IPS DF 6.9 (cell line): ENCODE measurements around the gene KIAA1755.

Source experiments
- DNase-seq: peaks from one replicate; pipeline ENCODE4 v3.0.0-alpha.2; 2013; ENCODE audit warnings: low read depth, low spot score
- H3K27ac ChIP-seq: one replicate; pipeline ENCODE4 v1.5.1; 2013; ENCODE audit warnings: low read length, control low read depth
- H3K27me3 ChIP-seq: 2 replicates; pipeline ENCODE4 v1.6.1; 2013; ENCODE audit warnings: mild to moderate bottlenecking, low read length; ENCODE audit not compliant: control insufficient read depth, insufficient read depth
- H3K36me3 ChIP-seq: 2 replicates; pipeline ENCODE4 v1.6.1; 2013; ENCODE audit warnings: low read length; ENCODE audit not compliant: control insufficient read depth, insufficient read depth
- H3K4me1 ChIP-seq: 2 replicates; pipeline ENCODE4 v1.6.1; 2013; ENCODE audit warnings: low read length; ENCODE audit not compliant: control insufficient read depth, insufficient read depth
- H3K4me3 ChIP-seq: 2 replicates; pipeline ENCODE4 v1.5.1; 2013; ENCODE audit warnings: mild to moderate bottlenecking, low read length
- H3K9me3 ChIP-seq: 2 replicates; pipeline ENCODE4 v1.6.1; 2013; ENCODE audit warnings: low read length, inconsistent platforms; ENCODE audit not compliant: control insufficient read depth, insufficient read depth
- WGBS: extraction: QIAGEN DNeasy Blood & Tissue Kit; methylation state at CpG from one replicate; pipeline ENCODE4 v1.1.7; 2013; ENCODE audit warnings: mixed read lengths, missing lambda C conversion rate; ENCODE audit not compliant: insufficient read length, insufficient coverage; 5-methylcytosine and 5-hydroxymethylcytosine counted together

The KIAA1755 gene

GRCh38 chr20:38165089-38165965 is 95.2 kb downstream of the KIAA1755 start, which contains the start of gene TGM2:
Gene TGM2, minus strand, starts transcription at chr20:38165270. Its CDS starts 72 bp downstream, at chr20:38165198.
- WGBS: no CpG with 5 or more reads among the region's 46 CpGs
- Histone ChIP-seq H3K4me1 (no peaks in the 10 kb centered on the region), H3K36me3 (no peaks in the 10 kb centered on the region), H3K4me3 (peak within 1 kb of the TSS; percentile 22; the same call in 1 of the 2 replicates), H3K9me3 (no peaks in the 10 kb centered on the region), H3K27ac (no peak within 1 kb of the TSS), H3K27me3 (no peaks in the 10 kb centered on the region)
- DNase-seq: no peak

GRCh38 chr20:38164624-38165088 is 95.9 kb downstream of the KIAA1755 start:
- Histone ChIP-seq H3K9me3 (no peaks in the 10 kb centered on the region), H3K27ac (no peak overlapping the region), H3K36me3 (no peaks in the 10 kb centered on the region), H3K27me3 (no peaks in the 10 kb centered on the region), H3K4me1 (no peaks in the 10 kb centered on the region), H3K4me3 (peak overlapping the region; percentile 22; the same call in 1 of the 2 replicates)
- no CpG with 5 or more reads among the region's 14 CpGs for WGBS
- no peak for DNase-seq

GRCh38 chr20:38164069-38164468 is 96.5 kb downstream of the KIAA1755 start:
- Histone ChIP-seq H3K4me3 (no peak overlapping the region), H3K27me3 (no peaks in the 10 kb centered on the region), H3K4me1 (no peaks in the 10 kb centered on the region), H3K9me3 (no peaks in the 10 kb centered on the region), H3K27ac (no peak overlapping the region), H3K36me3 (no peaks in the 10 kb centered on the region)
- no peak for DNase-seq
- WGBS: no CpG with 5 or more reads among the region's 5 CpGs

- WGBS: no CpG with 5 or more reads among the region's 15 CpGs
- no peak for DNase-seq
- Histone ChIP-seq H3K27ac (no peak overlapping the region), H3K27me3 (no peaks in the 10 kb centered on the region), H3K4me3 (no peak overlapping the region), H3K36me3 (no peaks in the 10 kb centered on the region), H3K9me3 (no peaks in the 10 kb centered on the region), H3K4me1 (no peaks in the 10 kb centered on the region)
Observed at GRCh38 chr20:38162878-38163875, 97.4 kb downstream of the KIAA1755 start.

GRCh38 chr20:38162149-38162548 is 98.4 kb downstream of the KIAA1755 start:
- Histone ChIP-seq H3K4me3 (no peak overlapping the region), H3K27ac (no peak overlapping the region), H3K9me3 (no peaks in the 10 kb centered on the region), H3K36me3 (no peaks in the 10 kb centered on the region), H3K4me1 (no peaks in the 10 kb centered on the region), H3K27me3 (no peaks in the 10 kb centered on the region)
- no peak for DNase-seq
- WGBS: no CpG with 5 or more reads among the region's 2 CpGs

- H3K27me3 ChIP-seq: no peaks in the 10 kb centered on the region
- H3K9me3 ChIP-seq: no peaks in the 10 kb centered on the region
- H3K4me3 ChIP-seq: no peak overlapping the region
- H3K4me1 ChIP-seq: no peaks in the 10 kb centered on the region
- H3K36me3 ChIP-seq: no peaks in the 10 kb centered on the region
- H3K27ac ChIP-seq: no peak overlapping the region
- no peak for DNase-seq
- no CpG with 5 or more reads among the region's 14 CpGs for WGBS
Observed at GRCh38 chr20:38161412-38161774, 99.1 kb downstream of the KIAA1755 start.
